HepG2 (cell line): ENCODE data around the gene ADGRF5. TPM values are rescaled to one million over a fixed set of nuclear protein-coding genes. Genes with fewer than 3 reads are reported as not detected.

Experiments
- ARNTL ChIP-seq: sonication (generic); formaldehyde crosslinking; IDR thresholded peaks from 2 replicates; pipeline ENCODE4 v1.4.0; 2020; ENCODE audit warnings: mild to moderate bottlenecking, missing genetic modification reagents
- CEBPG ChIP-seq: IDR thresholded peaks from 2 replicates; pipeline ENCODE4 v1.6.1; 2016
- DR1 ChIP-seq: sonication (generic); formaldehyde crosslinking; IDR thresholded peaks from 2 replicates; pipeline ENCODE4 v1.8.0; 2021; ENCODE audit warnings: mild to moderate bottlenecking, missing genetic modification reagents, inconsistent platforms
- GLI4 ChIP-seq: sonication (generic); formaldehyde crosslinking; IDR thresholded peaks from 2 replicates; pipeline ENCODE4 v1.5.1; 2020; ENCODE audit warnings: missing genetic modification reagents, mild to moderate bottlenecking, moderate library complexity, borderline replicate concordance
- GPBP1L1 ChIP-seq: sonication (generic); formaldehyde crosslinking; IDR thresholded peaks from 2 replicates; pipeline ENCODE4 v1.5.0; 2020; ENCODE audit warnings: mild to moderate bottlenecking, missing genetic modification reagents
- GPN1 ChIP-seq: sonication (generic); formaldehyde crosslinking; IDR thresholded peaks from 2 replicates; pipeline ENCODE4 v1.5.1; 2020; ENCODE audit warnings: missing genetic modification reagents, borderline replicate concordance
- HMG20B ChIP-seq: conservative IDR thresholded peaks from 2 replicates; pipeline ENCODE4 v1.6.1; 2016; ENCODE audit warnings: missing genetic modification reagents, missing compliant biosample characterization
- HNRNPLL ChIP-seq: fragments of 200-400 bp; formaldehyde crosslinking; IDR thresholded peaks from 2 replicates; pipeline ENCODE4 v1.6.1; 2017; ENCODE audit warnings: mild to moderate bottlenecking, low read depth, low read length; ENCODE audit not compliant: poor library complexity, severe bottlenecking
- HOXA7 ChIP-seq: sonication (generic); formaldehyde crosslinking; IDR thresholded peaks from 2 replicates; pipeline ENCODE4 v1.8.1; 2022; ENCODE audit warnings: mild to moderate bottlenecking, missing genetic modification reagents, moderate library complexity
- HOXA9 ChIP-seq: sonication (generic); formaldehyde crosslinking; IDR thresholded peaks from 2 replicates; pipeline ENCODE4 v1.8.1; 2022; ENCODE audit warnings: missing genetic modification reagents, mild to moderate bottlenecking, moderate library complexity, borderline replicate concordance
- IRF2 ChIP-seq: IDR thresholded peaks from 2 replicates; pipeline ENCODE4 v1.6.1; 2018; ENCODE audit warnings: missing genetic modification reagents, missing compliant biosample characterization
- KMT2A ChIP-seq: sonication (generic); formaldehyde crosslinking; IDR thresholded peaks from 2 replicates; pipeline ENCODE4 v1.4.0; 2020; ENCODE audit warnings: missing genetic modification reagents
- NCOA2 ChIP-seq: sonication (generic); formaldehyde crosslinking; IDR thresholded peaks from 2 replicates; pipeline ENCODE4 v1.8.0; 2022; ENCODE audit warnings: inconsistent platforms
- NONO ChIP-seq, 2 experiments: fragments of 450-650 bp in 1 of 2; sonication (generic) in 1 of 2; formaldehyde crosslinking in 1 of 2; IDR thresholded peaks in 1 of 2; conservative IDR thresholded peaks in 1 of 2; 2 replicates each; pipeline versions ENCODE4 v1.6.1 to v1.8.0; 2017 to 2022; ENCODE audit warnings: mild to moderate bottlenecking in 1 of 2, missing genetic modification reagents in 1 of 2, moderate library complexity in 1 of 2
- PHF5A ChIP-seq: IDR thresholded peaks from one replicate; pipeline ENCODE4 v1.6.1; 2018; ENCODE audit warnings: low read depth, missing genetic modification reagents; ENCODE audit not compliant: unreplicated experiment
- RARG ChIP-seq: sonication (generic); formaldehyde crosslinking; IDR thresholded peaks from 2 replicates; pipeline ENCODE4 v1.4.0; 2020; ENCODE audit warnings: low read depth, mild to moderate bottlenecking, missing genetic modification reagents
- TBX2 ChIP-seq: sonication (generic); formaldehyde crosslinking; IDR thresholded peaks from 2 replicates; pipeline ENCODE4 v1.5.0; 2020; ENCODE audit warnings: missing genetic modification reagents, mild to moderate bottlenecking, borderline replicate concordance
- ZGPAT ChIP-seq: IDR thresholded peaks from 2 replicates; pipeline ENCODE4 v1.6.1; 2016; ENCODE audit warnings: mild to moderate bottlenecking
- ZNF180 ChIP-seq: sonication (generic); formaldehyde crosslinking; IDR thresholded peaks from 2 replicates; pipeline ENCODE4 v1.4.0; 2020; ENCODE audit warnings: low read depth, missing genetic modification reagents, borderline replicate concordance
- ZNF350 ChIP-seq: sonication (generic); formaldehyde crosslinking; IDR thresholded peaks from 2 replicates; pipeline ENCODE4 v1.4.0; 2020; ENCODE audit warnings: mild to moderate bottlenecking, low read depth, missing genetic modification reagents, borderline replicate concordance
- ZNF546 ChIP-seq: sonication (generic); formaldehyde crosslinking; conservative IDR thresholded peaks from 2 replicates; pipeline ENCODE4 v1.8.1; 2023; ENCODE audit warnings: mild to moderate bottlenecking, missing genetic modification reagents
- ZNF564 ChIP-seq: sonication (generic); formaldehyde crosslinking; IDR thresholded peaks from 2 replicates; pipeline ENCODE4 v1.8.1; 2023; ENCODE audit warnings: mild to moderate bottlenecking, missing genetic modification reagents
- ZNF619 ChIP-seq: sonication (generic); formaldehyde crosslinking; IDR thresholded peaks from 2 replicates; pipeline ENCODE4 v1.4.0; 2020; ENCODE audit warnings: mild to moderate bottlenecking, missing genetic modification reagents
- ZNF672 ChIP-seq: sonication (generic); formaldehyde crosslinking; IDR thresholded peaks from 2 replicates; pipeline ENCODE4 v1.8.1; 2022; ENCODE audit warnings: missing genetic modification reagents
- ZNF75D ChIP-seq: sonication (generic); formaldehyde crosslinking; IDR thresholded peaks from 2 replicates; pipeline ENCODE4 v1.8.1; 2023; ENCODE audit warnings: missing genetic modification reagents, mild to moderate bottlenecking, borderline replicate concordance
- ZNF891 ChIP-seq: sonication (generic); formaldehyde crosslinking; IDR thresholded peaks from 2 replicates; pipeline ENCODE4 v1.5.0; 2020; ENCODE audit warnings: mild to moderate bottlenecking, missing genetic modification reagents
- ZSCAN21 ChIP-seq: sonication (generic); formaldehyde crosslinking; IDR thresholded peaks from 2 replicates; pipeline ENCODE4 v1.8.0; 2022; ENCODE audit warnings: mild to moderate bottlenecking, missing genetic modification reagents, moderate library complexity, borderline replicate concordance
- ZSCAN25 ChIP-seq: sonication (generic); formaldehyde crosslinking; IDR thresholded peaks from 2 replicates; pipeline ENCODE4 v1.8.0; 2022; ENCODE audit warnings: mild to moderate bottlenecking, missing genetic modification reagents
- polyA plus RNA-seq, 8 experiments: library from polyadenylated mRNA; depleted of rRNA in 3 of 8; stranded (reverse) in 7 of 8; unstranded in 1 of 8; fragments of >200 nt; fragmentation: Illumina TruSeq in 4 of 8; extraction: Trizol in 4 of 8; gene quantifications; 2 replicates each; pipeline versions ENCODE4 v1.2.1 to v1.2.3, GENCODE V29; 2011 to 2016; ENCODE audit warnings: low read depth in 4 of 8, missing spikeins in 1 of 8, mixed read lengths in 1 of 8; ENCODE audit not compliant: insufficient read depth in 1 of 8
- total RNA-seq, 5 experiments: library from RNA; depleted of rRNA; stranded (reverse); fragments of >200 nt; fragmentation: Illumina TruSeq; extraction: Trizol; gene quantifications; 2 replicates each; pipeline ENCODE4 v1.2.3, GENCODE V29; 2016; ENCODE audit warnings: low read depth in 1 of 5
- TF ChIP-seq, protein P1 (sequence below): sonication (generic); formaldehyde crosslinking; IDR thresholded peaks from 2 replicates; pipeline ENCODE4 v1.8.0; 2023; ENCODE audit warnings: mild to moderate bottlenecking, missing genetic modification reagents

ADGRF5 gene
- total and polyA plus RNA-seq, 2 of the 13 experiments (the other 11 are each of a cell fraction or from before 2014, with no cell fraction given): not detected

- TF ChIP-seq ZGPAT (peak; percentile 88), ZNF180 (CRISPR knock-in tag) (no peak), ZSCAN25 (CRISPR knock-in tag) (no peak), NONO (IDR thresholded peaks at IDR 0.05) (no peak), NONO (CRISPR knock-in tag; conservative IDR thresholded peaks at IDR 0.05) (peak; percentile 83), HNRNPLL (peak; percentile 85), NCOA2 (no peak), IRF2 (peak; percentile 89), ZNF350 (CRISPR knock-in tag) (peak; percentile 70; the same call in 1 of the 2 replicates), ZNF672 (CRISPR knock-in tag) (no peak), HOXA7 (CRISPR knock-in tag) (no peak), HOXA9 (no peak), HMG20B (CRISPR knock-in tag) (no peak), ZSCAN21 (CRISPR knock-in tag) (peak; percentile 28; the same call in 1 of the 2 replicates), ZNF75D (no peak), PHF5A (CRISPR knock-in tag) (no peak), RARG (no peak), ZNF619 (CRISPR knock-in tag) (0 out of 2 replicates have a peak, but pooled peaks have one; percentile 78), CEBPG (CRISPR knock-in tag) (no peak), GPN1 (no peak), TBX2 (CRISPR knock-in tag) (peak; percentile 63; the same call in 1 of the 2 replicates), ARNTL (CRISPR knock-in tag) (0 out of 2 replicates have a peak, but pooled peaks have one; percentile 34), ZNF564 (CRISPR knock-in tag) (no peak), GLI4 (CRISPR knock-in tag) (no peak), KMT2A (CRISPR knock-in tag) (no peak), ZNF546 (no peak), ZNF891 (peak; percentile 77; the same call in 1 of the 2 replicates), GPBP1L1 (CRISPR knock-in tag) (no peak), DR1 (CRISPR knock-in tag) (no peak)
- TF ChIP-seq, protein P1, sequence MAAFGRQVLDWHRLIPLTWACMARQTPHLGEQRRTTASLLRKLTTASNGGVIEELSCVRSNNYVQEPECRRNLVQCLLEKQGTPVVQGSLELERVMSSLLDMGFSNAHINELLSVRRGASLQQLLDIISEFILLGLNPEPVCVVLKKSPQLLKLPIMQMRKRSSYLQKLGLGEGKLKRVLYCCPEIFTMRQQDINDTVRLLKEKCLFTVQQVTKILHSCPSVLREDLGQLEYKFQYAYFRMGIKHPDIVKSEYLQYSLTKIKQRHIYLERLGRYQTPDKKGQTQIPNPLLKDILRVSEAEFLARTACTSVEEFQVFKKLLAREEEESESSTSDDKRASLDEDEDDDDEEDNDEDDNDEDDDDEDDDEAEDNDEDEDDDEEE (CRISPR knock-in tag): no peak
Measured at GRCh38 chr6:46848684-46849360, 72.9 kb downstream of the ADGRF5 start (continued).
